ENCODE results near the gene FPGT.

The FPGT gene

DNA sequence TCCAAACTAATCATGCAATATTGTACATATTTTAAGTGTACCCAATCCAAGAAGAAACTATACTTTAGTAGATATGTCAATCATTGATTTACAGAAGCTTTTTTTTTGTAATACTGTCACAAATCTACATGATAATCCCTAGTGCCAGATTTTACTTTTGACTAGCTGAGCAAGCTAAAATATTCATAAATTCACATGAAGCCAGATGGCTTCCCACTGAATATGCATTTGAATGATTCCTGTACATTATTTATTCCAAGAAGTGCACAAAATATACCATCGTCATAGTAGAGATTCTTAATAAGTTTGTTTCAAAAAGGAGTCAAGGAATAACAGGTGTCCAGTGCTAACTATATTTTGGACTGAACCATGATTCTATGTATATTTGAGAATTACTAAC lies 17.2 kb downstream of the FPGT start:
- no peaks in the 10 kb centered on the region for H3K9me3 ChIP-seq (ENCODE audit: control insufficient read depth, insufficient read depth, low read depth, low read length)
- ChIA-PET POLR2A (no interaction called here), CTCF (no interaction called here)
- no peak overlapping the region for H3K27ac ChIP-seq (ENCODE audit: extremely low read depth, low read depth, low read length)
- H3K4me3 ChIP-seq (ENCODE audit: low read depth, low read length), result no peak overlapping the region
- no peaks in the 10 kb centered on the region for H3K36me3 ChIP-seq (ENCODE audit: control insufficient read depth in 2 of 2, insufficient read depth in 1 of 2, low read length in 2 of 2)
- TF ChIP-seq ZNF221 (tag by site-specific recombination; IDR thresholded peaks at IDR 0.05; ENCODE audit: borderline replicate concordance), result no peak
- TF ChIP-seq ZNF544 (tag by site-specific recombination; IDR thresholded peaks at IDR 0.05), result no peak
- TF ChIP-seq PRDM1 (tag by site-specific recombination; IDR thresholded peaks at IDR 0.05), result no peak
- no peak for TF ChIP-seq ZNF600 (tag by site-specific recombination; IDR thresholded peaks at IDR 0.05)
- TF ChIP-seq ZNF791 (tag by site-specific recombination; IDR thresholded peaks at IDR 0.05), result no peak
- no peak for TF ChIP-seq ZNF404 (tag by site-specific recombination; IDR thresholded peaks at IDR 0.05)
- no peaks in the 10 kb centered on the region for H3K4me1 ChIP-seq (ENCODE audit: control insufficient read depth, insufficient read depth, low read length)

DNA sequence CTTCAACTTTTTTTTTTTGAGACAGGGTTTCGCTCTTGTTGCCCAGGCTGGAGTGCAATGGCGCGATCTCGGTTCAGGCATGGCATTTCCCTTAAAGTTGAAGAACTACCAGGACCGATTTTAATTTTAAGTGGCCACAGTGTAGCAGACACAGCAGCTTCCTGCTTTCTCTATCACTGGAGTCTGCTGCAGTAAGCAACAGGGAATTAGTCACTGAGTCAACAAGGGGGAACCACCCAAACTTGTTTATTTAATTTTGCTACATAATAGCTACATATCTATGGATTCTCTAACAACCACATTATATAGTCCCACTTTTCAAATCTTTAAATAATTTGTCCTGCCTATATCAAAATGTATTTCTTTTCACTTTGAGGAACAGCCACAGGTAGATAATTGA lies 24.7 kb downstream of the FPGT start:
- Histone ChIP-seq H3K4me1 (ENCODE audit: control insufficient read depth, insufficient read depth, low read length) (no peaks in the 10 kb centered on the region), H3K4me3 (ENCODE audit: low read depth, low read length) (no peak overlapping the region), H3K27ac (ENCODE audit: extremely low read depth, low read depth, low read length) (no peak overlapping the region), H3K9me3 (ENCODE audit: control insufficient read depth, insufficient read depth, low read depth, low read length) (no peaks in the 10 kb centered on the region), H3K36me3 (ENCODE audit: control insufficient read depth in 2 of 2, insufficient read depth in 1 of 2, low read length in 2 of 2) (no peaks in the 10 kb centered on the region)
- ChIA-PET CTCF (no interaction called here), POLR2A (no interaction called here)
- TF ChIP-seq ZFP3 (tag by site-specific recombination; IDR thresholded peaks at IDR 0.05; ENCODE audit: low read depth) (no peak), ZNF518A (tag by site-specific recombination; conservative IDR thresholded peaks at IDR 0.05; ENCODE audit: low read depth) (no peak), ZNF157 (tag by site-specific recombination; IDR thresholded peaks at IDR 0.05) (no peak), ZNF138 (tag by site-specific recombination; IDR thresholded peaks at IDR 0.05; ENCODE audit: borderline replicate concordance) (no peak), ZNF555 (tag by site-specific recombination; conservative IDR thresholded peaks at IDR 0.05) (no peak), ZNF2 (tag by site-specific recombination; IDR thresholded peaks at IDR 0.05) (no peak)
- TF ChIP-seq, protein P1, sequence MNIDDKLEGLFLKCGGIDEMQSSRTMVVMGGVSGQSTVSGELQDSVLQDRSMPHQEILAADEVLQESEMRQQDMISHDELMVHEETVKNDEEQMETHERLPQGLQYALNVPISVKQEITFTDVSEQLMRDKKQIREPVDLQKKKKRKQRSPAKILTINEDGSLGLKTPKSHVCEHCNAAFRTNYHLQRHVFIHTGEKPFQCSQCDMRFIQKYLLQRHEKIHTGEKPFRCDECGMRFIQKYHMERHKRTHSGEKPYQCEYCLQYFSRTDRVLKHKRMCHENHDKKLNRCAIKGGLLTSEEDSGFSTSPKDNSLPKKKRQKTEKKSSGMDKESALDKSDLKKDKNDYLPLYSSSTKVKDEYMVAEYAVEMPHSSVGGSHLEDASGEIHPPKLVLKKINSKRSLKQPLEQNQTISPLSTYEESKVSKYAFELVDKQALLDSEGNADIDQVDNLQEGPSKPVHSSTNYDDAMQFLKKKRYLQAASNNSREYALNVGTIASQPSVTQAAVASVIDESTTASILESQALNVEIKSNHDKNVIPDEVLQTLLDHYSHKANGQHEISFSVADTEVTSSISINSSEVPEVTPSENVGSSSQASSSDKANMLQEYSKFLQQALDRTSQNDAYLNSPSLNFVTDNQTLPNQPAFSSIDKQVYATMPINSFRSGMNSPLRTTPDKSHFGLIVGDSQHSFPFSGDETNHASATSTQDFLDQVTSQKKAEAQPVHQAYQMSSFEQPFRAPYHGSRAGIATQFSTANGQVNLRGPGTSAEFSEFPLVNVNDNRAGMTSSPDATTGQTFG (tag by site-specific recombination; IDR thresholded peaks at IDR 0.05; ENCODE audit: borderline replicate concordance), result no peak
- TF ChIP-seq, protein P2, sequence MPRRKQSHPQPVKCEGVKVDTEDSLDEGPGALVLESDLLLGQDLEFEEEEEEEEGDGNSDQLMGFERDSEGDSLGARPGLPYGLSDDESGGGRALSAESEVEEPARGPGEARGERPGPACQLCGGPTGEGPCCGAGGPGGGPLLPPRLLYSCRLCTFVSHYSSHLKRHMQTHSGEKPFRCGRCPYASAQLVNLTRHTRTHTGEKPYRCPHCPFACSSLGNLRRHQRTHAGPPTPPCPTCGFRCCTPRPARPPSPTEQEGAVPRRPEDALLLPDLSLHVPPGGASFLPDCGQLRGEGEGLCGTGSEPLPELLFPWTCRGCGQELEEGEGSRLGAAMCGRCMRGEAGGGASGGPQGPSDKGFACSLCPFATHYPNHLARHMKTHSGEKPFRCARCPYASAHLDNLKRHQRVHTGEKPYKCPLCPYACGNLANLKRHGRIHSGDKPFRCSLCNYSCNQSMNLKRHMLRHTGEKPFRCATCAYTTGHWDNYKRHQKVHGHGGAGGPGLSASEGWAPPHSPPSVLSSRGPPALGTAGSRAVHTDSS (tag by site-specific recombination; IDR thresholded peaks at IDR 0.05), result no peak

GRCh38 chr1:74223453-74223852 lies 25.4 kb downstream of the FPGT start:
- no peaks in the 10 kb centered on the region for H3K9me3 ChIP-seq (ENCODE audit: control insufficient read depth, insufficient read depth, low read depth, low read length)
- H3K36me3 ChIP-seq (ENCODE audit: control insufficient read depth in 2 of 2, insufficient read depth in 1 of 2, low read length in 2 of 2), result no peaks in the 10 kb centered on the region
- no peak overlapping the region for H3K4me3 ChIP-seq (ENCODE audit: low read depth, low read length)
- no peaks in the 10 kb centered on the region for H3K4me1 ChIP-seq (ENCODE audit: control insufficient read depth, insufficient read depth, low read length)
- CTCF ChIA-PET, result no interaction called here
- POLR2A ChIA-PET, result no interaction called here
- no peak overlapping the region for H3K27ac ChIP-seq (ENCODE audit: extremely low read depth, low read depth, low read length)
- TF ChIP-seq KLF8 (tag by site-specific recombination; IDR thresholded peaks at IDR 0.05), result no peak
- TF ChIP-seq, protein P3, sequence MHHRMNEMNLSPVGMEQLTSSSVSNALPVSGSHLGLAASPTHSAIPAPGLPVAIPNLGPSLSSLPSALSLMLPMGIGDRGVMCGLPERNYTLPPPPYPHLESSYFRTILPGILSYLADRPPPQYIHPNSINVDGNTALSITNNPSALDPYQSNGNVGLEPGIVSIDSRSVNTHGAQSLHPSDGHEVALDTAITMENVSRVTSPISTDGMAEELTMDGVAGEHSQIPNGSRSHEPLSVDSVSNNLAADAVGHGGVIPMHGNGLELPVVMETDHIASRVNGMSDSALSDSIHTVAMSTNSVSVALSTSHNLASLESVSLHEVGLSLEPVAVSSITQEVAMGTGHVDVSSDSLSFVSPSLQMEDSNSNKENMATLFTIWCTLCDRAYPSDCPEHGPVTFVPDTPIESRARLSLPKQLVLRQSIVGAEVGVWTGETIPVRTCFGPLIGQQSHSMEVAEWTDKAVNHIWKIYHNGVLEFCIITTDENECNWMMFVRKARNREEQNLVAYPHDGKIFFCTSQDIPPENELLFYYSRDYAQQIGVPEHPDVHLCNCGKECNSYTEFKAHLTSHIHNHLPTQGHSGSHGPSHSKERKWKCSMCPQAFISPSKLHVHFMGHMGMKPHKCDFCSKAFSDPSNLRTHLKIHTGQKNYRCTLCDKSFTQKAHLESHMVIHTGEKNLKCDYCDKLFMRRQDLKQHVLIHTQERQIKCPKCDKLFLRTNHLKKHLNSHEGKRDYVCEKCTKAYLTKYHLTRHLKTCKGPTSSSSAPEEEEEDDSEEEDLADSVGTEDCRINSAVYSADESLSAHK (tag by site-specific recombination; IDR thresholded peaks at IDR 0.05), result no peak
- TF ChIP-seq AEBP2 (tag by site-specific recombination; IDR thresholded peaks at IDR 0.05; ENCODE audit: borderline replicate concordance), result no peak
- TF ChIP-seq ZNF214 (tag by site-specific recombination; IDR thresholded peaks at IDR 0.05; ENCODE audit: borderline replicate concordance), result no peak
- TF ChIP-seq ZNF350 (tag by site-specific recombination; IDR thresholded peaks at IDR 0.05), result no peak
- no peak for TF ChIP-seq ZBTB48 (tag by site-specific recombination; IDR thresholded peaks at IDR 0.05)
